Erythroblast (primary cell): ENCODE data around the gene ZNF222.

Experiments
- GATA1 ChIP-seq: IDR thresholded peaks from 2 replicates; pipeline ENCODE4 v1.6.1; 2011; ENCODE audit warnings: low read depth, mild to moderate bottlenecking, control low read depth, low read length, moderate library complexity
- POLR2A ChIP-seq: IDR thresholded peaks from 2 replicates; pipeline ENCODE4 v1.6.1; 2011; ENCODE audit warnings: mild to moderate bottlenecking, low read length

DNA sequence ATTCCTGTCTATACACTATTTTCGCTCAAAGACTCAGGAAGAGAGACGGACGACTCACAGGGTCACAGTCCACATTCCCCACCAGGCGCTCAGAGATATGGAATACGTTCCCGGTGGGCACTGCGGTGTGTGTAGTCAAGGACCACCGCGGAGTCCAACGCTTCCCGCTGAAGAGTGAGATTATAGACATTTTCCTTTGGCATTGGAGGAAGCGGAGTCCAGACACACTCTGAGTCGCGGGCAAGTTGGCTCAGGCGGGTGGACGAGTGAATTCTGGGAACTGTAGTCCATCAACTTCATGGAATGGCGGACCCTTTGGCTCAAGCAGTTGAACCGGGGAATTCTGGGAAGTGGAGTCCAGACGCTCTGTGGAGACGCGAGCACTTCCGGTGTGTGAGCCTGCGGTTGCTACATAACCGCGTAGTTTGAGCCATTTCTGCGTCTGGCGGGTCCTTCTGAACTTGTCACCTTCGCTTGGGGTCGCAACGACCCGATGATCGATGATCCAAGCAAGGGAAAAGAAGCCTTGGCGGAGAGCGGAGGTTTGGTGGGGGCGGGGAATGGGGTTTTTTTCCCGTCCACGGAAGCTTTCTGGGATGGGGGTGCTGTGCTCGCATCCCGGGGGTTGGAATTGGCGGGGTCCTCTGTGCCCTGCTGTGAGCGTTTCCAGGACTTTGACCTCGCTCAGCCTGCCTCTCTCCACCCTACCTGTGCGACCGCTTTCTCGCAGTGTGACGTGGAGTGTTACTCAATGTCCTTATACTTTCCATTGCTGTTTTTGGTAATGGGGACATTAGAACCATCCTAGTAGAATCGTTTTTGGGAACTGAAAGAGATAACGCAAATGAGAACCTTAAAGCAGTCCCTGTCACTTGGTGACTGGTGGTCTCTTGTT is 22.4 kb upstream of the ZNF222 start, which contains the start of gene ZNF230:
- peak; percentile 79 for TF ChIP-seq POLR2A
- no peak for TF ChIP-seq GATA1
